ENCODE data around the gene FBXW11.

- TF ChIP-seq CTCF (IDR thresholded peaks at IDR 0.05), result no peak
- TF ChIP-seq POLR2A (IDR thresholded peaks at IDR 0.05), result no peak
- no peak for TF ChIP-seq EP300 (IDR thresholded peaks at IDR 0.05; ENCODE audit: low read depth)
Observed at GRCh38 chr5:171851251-171851650, 155.2 kb downstream of the FBXW11 start.

All from transverse colon (tissue), 3 donors.